HG02852 (cell line): ENCODE results near the gene PRR27.
"Not testable (repeated sequence)": the region's sequence is repeated elsewhere in the genome, so short reads cannot be mapped to it uniquely, and the experiment has no call there.

Experiments
- ATAC-seq: cut with Tn5 transposase; IDR thresholded peaks from one replicate; pipeline ENCODE4 v1.9.1; 2021; ENCODE audit warnings: mild to moderate bottlenecking, moderate library complexity; ENCODE audit not compliant: unreplicated experiment

PRR27 gene

GRCh38 chr4:70196857-70197256 is 42.8 kb downstream of the PRR27 start:
- no peak for ATAC-seq

- ATAC-seq = no peak
Observed at GRCh38 chr4:70197842-70198241, 43.8 kb downstream of the PRR27 start.

GRCh38 chr4:70203601-70204000 is 49.6 kb downstream of the PRR27 start:
- no peak for ATAC-seq

- not testable (repeated sequence) for ATAC-seq
Observed at GRCh38 chr4:70212752-70213151, 58.7 kb downstream of the PRR27 start.
